ENCODE data around the gene PABPN1L. TPM values are rescaled to one million over a fixed set of nuclear protein-coding genes. Genes with fewer than 3 reads are reported as not detected.

Gene PABPN1L
- total and polyA plus RNA-seq, 10 of the 15 experiments (the other 5 are each of a cell fraction or from before 2014, with no cell fraction given) = not detected

GRCh38 chr16:88815901-88816589 lies 50.4 kb downstream of the PABPN1L start (continued):
- TF ChIP-seq NRF1 (conservative IDR thresholded peaks at IDR 0.05; ENCODE audit: low read depth, low read length) = no peak
- peak; percentile 71; the same call in 1 of the 2 replicates for TF ChIP-seq TCF3 (IDR thresholded peaks at IDR 0.05; ENCODE audit: borderline replicate concordance, insufficient read depth, low read depth, low read length)
- no peak for TF ChIP-seq SUPT20H (IDR thresholded peaks at IDR 0.05; ENCODE audit: borderline replicate concordance, control insufficient read depth, low read depth, low read length)
- no peak for TF ChIP-seq KAT2A (conservative IDR thresholded peaks at IDR 0.05; ENCODE audit: control insufficient read depth, low read depth, low read length)
- TF ChIP-seq SKIL (IDR thresholded peaks at IDR 0.05; ENCODE audit: low read depth, poor library complexity, severe bottlenecking) = no peak
- TF ChIP-seq SUZ12 (IDR thresholded peaks at IDR 0.05; ENCODE audit: unreplicated experiment) = no peak
- TF ChIP-seq RELB (IDR thresholded peaks at IDR 0.05; ENCODE audit: low read depth) = no peak
- TF ChIP-seq IRF3 (IDR thresholded peaks at IDR 0.05) = no peak
- TF ChIP-seq RELA (IDR thresholded peaks at IDR 0.05; ENCODE audit: borderline replicate concordance, partially characterized antibody) = no peak
- peak; percentile 69 for TF ChIP-seq RAD21 (IDR thresholded peaks at IDR 0.05; ENCODE audit: insufficient read depth, low read depth, low read length)
- no peak for TF ChIP-seq EED (IDR thresholded peaks at IDR 0.05; ENCODE audit: low read depth)
